Astrocyte of the spinal cord (primary cell): ENCODE results near the gene PRRT1.

ENCODE experiments used
- DNase-seq: peaks from one replicate; pipeline ENCODE4 v3.0.0; 2011; ENCODE audit warnings: low read depth, low spot score
- H3K4me3 ChIP-seq: 2 replicates; pipeline ENCODE4 v1.5.1; 2011; ENCODE audit warnings: low read depth, mild to moderate bottlenecking, low read length, moderate library complexity
- CTCF ChIP-seq: IDR thresholded peaks from 2 replicates; pipeline ENCODE4 v1.5.1; 2012; ENCODE audit warnings: low read depth, mild to moderate bottlenecking, low read length, inconsistent platforms
- in situ Hi-C: cut with HindIII; loops from 2 replicates; pipeline ENCODE4 v1.10.0; 2017; ENCODE audit warnings: low sequenced_read_pairs

The PRRT1 gene

GRCh38 chr6:32140420-32141046 is 11.2 kb downstream of the PRRT1 start:
- no peak for DNase-seq
- no peak overlapping the region for H3K4me3 ChIP-seq
- no peak for TF ChIP-seq CTCF
- in situ Hi-C loops: no loop called here

- in situ Hi-C loops: no loop called here
- H3K4me3 ChIP-seq: no peak overlapping the region
- no peak for TF ChIP-seq CTCF
- no peak for DNase-seq
Observed at GRCh38 chr6:32139590-32139989, 12.1 kb downstream of the PRRT1 start.

- TF ChIP-seq CTCF: no peak
- DNase-seq: no peak
- in situ Hi-C loops: no loop called here
- H3K4me3 ChIP-seq: no peak overlapping the region
Observed at GRCh38 chr6:32137454-32137853, 14.3 kb downstream of the PRRT1 start.

- no peak for DNase-seq
- TF ChIP-seq CTCF: no peak
- H3K4me3 ChIP-seq: no peak overlapping the region
- in situ Hi-C loops: no loop called here
Observed at GRCh38 chr6:32133786-32134185, 18.0 kb downstream of the PRRT1 start.

- TF ChIP-seq CTCF: no peak
- DNase-seq: no peak
- H3K4me3 ChIP-seq: no peak overlapping the region
- in situ Hi-C loops: no loop called here
Observed at GRCh38 chr6:32132110-32132509, 19.6 kb downstream of the PRRT1 start.

GRCh38 chr6:32131439-32131948 is 20.2 kb downstream of the PRRT1 start:
- TF ChIP-seq CTCF: no peak
- in situ Hi-C loops: no loop called here
- no peak overlapping the region for H3K4me3 ChIP-seq
- no peak for DNase-seq
